ENCODE measurements around the gene STAG3. TPM values are rescaled to one million over a fixed set of nuclear protein-coding genes. Genes with fewer than 3 reads are reported as not detected.

STAG3 gene
- total and polyA plus RNA-seq, 9 of the 15 experiments (the other 6 are each of a cell fraction or from before 2014, with no cell fraction given): 0.54 to 2.5 (median 1.7) TPM

- no peak overlapping the region for H3K27ac ChIP-seq (ENCODE audit: extremely low read depth, low read depth, low read length)
- H3K27me3 ChIP-seq (ENCODE audit: control insufficient read depth in 2 of 2, insufficient read depth in 2 of 2, low read length in 2 of 2): no peaks in the 10 kb centered on the region
- intact Hi-C loops (cut with micrococcal nuclease) (no loop called here), in situ Hi-C loops (cut with MboI) (no loop called here)
- no peak for ATAC-seq
- no peaks in the 10 kb centered on the region for H4K20me1 ChIP-seq (replicated peaks; ENCODE audit: control insufficient read depth, insufficient read depth, low read length)
- peaks cover 19 to 21% of the 10 kb centered on the region in 2 experiments for H3K4me1 ChIP-seq (replicated peaks in 1 of 2; ENCODE audit: control insufficient read depth in 2 of 2, insufficient read depth in 2 of 2, low read length in 2 of 2)
- peak overlapping the region in 1 of 2 experiments; percentile 56; a peak in 1 of 4 replicates for H3K9ac ChIP-seq (ENCODE audit: insufficient read depth in 1 of 2, low read depth in 2 of 2, low read length in 2 of 2)
- H3K79me2 ChIP-seq (ENCODE audit: control insufficient read depth, insufficient read depth, low read length): no peaks in the 10 kb centered on the region
- POLR2A ChIA-PET: interaction anchor here (1.0 kb wide), 1 partner anchor 16 kb away, joined by 4 read pairs; no protein-coding TSS in a partner anchor
- CTCF ChIA-PET (ENCODE audit: low intra/inter-chr PET ratio): no interaction called here
- no peak for TF ChIP-seq BRD4 (IDR thresholded peaks at IDR 0.05)
- no peak for TF ChIP-seq E2F4 (CRISPR knock-in tag; IDR thresholded peaks at IDR 0.05; ENCODE audit: low read depth)
- TF ChIP-seq CHCHD3 (CRISPR knock-in tag; IDR thresholded peaks at IDR 0.05): no peak
- no peak for TF ChIP-seq PML (IDR thresholded peaks at IDR 0.05; ENCODE audit: low read length)
- no peak for TF ChIP-seq OTX1 (CRISPR knock-in tag; IDR thresholded peaks at IDR 0.05)
- TF ChIP-seq EZH2 (IDR thresholded peaks at IDR 0.05; ENCODE audit: borderline replicate concordance, low read depth, low read length): no peak
- WGBS (ENCODE audit: insufficient coverage, low coverage, missing lambda C conversion rate): 53% methylated on average over 9 of the region's 9 CpGs
- H3K4me3 ChIP-seq: no peak overlapping the region
- no peak for DNase-seq (ENCODE audit: extremely low read depth in 1 of 4, low spot score in 3 of 4)
- H2AFZ ChIP-seq (ENCODE audit: low read depth, low read length): no peak overlapping the region
- no TSS peak for BruUV-seq (replicated peaks)
- no peak overlapping the region for H3K4me2 ChIP-seq (ENCODE audit: insufficient read depth, low read length)
- no peaks in the 10 kb centered on the region for H3K9me1 ChIP-seq (ENCODE audit: control insufficient read depth, insufficient read depth, low read length)
- no peak for FAIRE-seq
- H3K36me3 ChIP-seq (ENCODE audit: control insufficient read depth, insufficient read depth, low read length): no peaks in the 10 kb centered on the region
- H3K9me3 ChIP-seq (replicated peaks; ENCODE audit: control insufficient read depth, insufficient read depth, low read depth, low read length): no peaks in the 10 kb centered on the region
Observed at GRCh38 chr7:100204454-100204853, 26.7 kb downstream of the STAG3 start.

Data from K562 (cell line).